Brain microvascular endothelial cell (primary cell): ENCODE data around the gene PRRT4.

Experiments used
- DNase-seq: peaks from one replicate; pipeline ENCODE4 v3.0.0-alpha.2; 2020
- H3K27ac ChIP-seq: fragments of 250-450 bp; sonication (Bioruptor Pico); 2 replicates; pipeline ENCODE4 v1.5.1; 2020; ENCODE audit warnings: mild to moderate bottlenecking, moderate library complexity
- H3K27me3 ChIP-seq: fragments of 250-450 bp; sonication (Bioruptor Pico); replicated peaks from 2 replicates; pipeline ENCODE4 v1.5.1; 2020; ENCODE audit warnings: mild to moderate bottlenecking
- H3K36me3 ChIP-seq: fragments of 250-450 bp; sonication (Bioruptor Pico); replicated peaks from 2 replicates; pipeline ENCODE4 v1.5.1; 2020; ENCODE audit warnings: mild to moderate bottlenecking
- H3K4me3 ChIP-seq: 2 replicates; pipeline ENCODE4 v1.5.1; 2011; ENCODE audit warnings: low read depth, mild to moderate bottlenecking, control low read depth, low read length, moderate library complexity
- CTCF ChIP-seq: IDR thresholded peaks from 2 replicates; pipeline ENCODE4 v1.5.1; 2011; ENCODE audit warnings: low read depth, mild to moderate bottlenecking, moderate library complexity, low read length, control low read depth, inconsistent platforms; ENCODE audit errors: missing control alignments
- in situ Hi-C: cut with HindIII; loops from 2 replicates; pipeline ENCODE4 v1.10.0; 2017; ENCODE audit warnings: low sequenced_read_pairs, low pct_ligation_motif_present

PRRT4 gene

GRCh38 chr7:128361411-128362379, at the start of gene PRRT4:
Gene PRRT4 (minus strand): TSS chr7:128361690.
- Histone ChIP-seq H3K36me3 (no peaks in the 10 kb centered on the region), H3K27me3 (peaks cover 69% of the 10 kb centered on the region), H3K27ac (no peak within 1 kb of the TSS), H3K4me3 (peak within 1 kb of the TSS; percentile 41)
- in situ Hi-C loops, result no loop called here
- no peak for DNase-seq
- no peak for TF ChIP-seq CTCF

- Histone ChIP-seq H3K27me3 (peaks cover 3% of the 10 kb centered on the region), H3K4me3 (peak overlapping the region; percentile 65), H3K36me3 (no peaks in the 10 kb centered on the region), H3K27ac (no peak overlapping the region)
- in situ Hi-C loops, result no loop called here
- DNase-seq, result no peak
- TF ChIP-seq CTCF, result no peak
Measured at GRCh38 chr7:128410451-128410753, 48.9 kb upstream of the PRRT4 start.

GRCh38 chr7:128409596-128410450, 48.3 kb upstream of the PRRT4 start, which contains the start of gene IMPDH1:
Gene IMPDH1 (minus strand): TSS chr7:128409982. CDS start chr7:128409901, 81 bp downstream.
- in situ Hi-C loops, result no loop called here
- Histone ChIP-seq H3K36me3 (no peaks in the 10 kb centered on the region), H3K27me3 (peaks cover 3% of the 10 kb centered on the region), H3K4me3 (peak within 1 kb of the TSS; percentile 65), H3K27ac (peak within 1 kb of the TSS; percentile 56)
- no peak for TF ChIP-seq CTCF
- DNase-seq, result peak; percentile 78

GRCh38 chr7:128408709-128409595, 47.5 kb upstream of the PRRT4 start:
- peak overlapping the region; percentile 65 for H3K4me3 ChIP-seq
- H3K36me3 ChIP-seq, result no peaks in the 10 kb centered on the region
- DNase-seq, result no peak
- in situ Hi-C loops, result no loop called here
- no peak for TF ChIP-seq CTCF
- H3K27me3 ChIP-seq, result peaks cover 3% of the 10 kb centered on the region
- no peak overlapping the region for H3K27ac ChIP-seq
